Lung (tissue), 12 donors: ENCODE measurements around the gene SLC12A6. TPM values are rescaled to one million over a fixed set of nuclear protein-coding genes. Genes with fewer than 3 reads are reported as not detected.

Source experiments
- ATAC-seq: fragments of 200-7000 bp; cut with Tn5 transposase; one replicate; pipeline ENCODE4 v1.9.1; 2020; ENCODE audit warnings: moderate number of reproducible peaks; ENCODE audit not compliant: insufficient read depth, low FRiP score
- DNase-seq, 3 donors: peaks; one replicate each; pipeline ENCODE4 v3.0.0-alpha.2; 2013 to 2017
- H3K27ac ChIP-seq, 2 donors: one replicate each; pipeline ENCODE4 v1.5.1; 2013; ENCODE audit warnings: mild to moderate bottlenecking in 2 of 2, moderate library complexity in 2 of 2, control low read depth in 1 of 2, inconsistent platforms in 1 of 2, low read depth in 1 of 2, low read length in 1 of 2
- H3K27me3 ChIP-seq, 3 donors: one replicate each; pipeline ENCODE4 v1.5.1; 2013; ENCODE audit warnings: low read length in 2 of 3; ENCODE audit not compliant: control insufficient read depth in 3 of 3, insufficient read depth in 3 of 3
- H3K36me3 ChIP-seq, 4 donors: one replicate each; pipeline ENCODE4 v1.5.1; 2013; ENCODE audit warnings: low read length in 4 of 4, mild to moderate bottlenecking in 1 of 4, moderate library complexity in 1 of 4; ENCODE audit not compliant: control insufficient read depth in 4 of 4, insufficient read depth in 4 of 4
- H3K4me1 ChIP-seq, 5 donors: one replicate each; pipeline ENCODE4 v1.5.1; 2013; ENCODE audit warnings: low read length in 5 of 5, mild to moderate bottlenecking in 2 of 5, moderate library complexity in 1 of 5; ENCODE audit not compliant: control insufficient read depth in 5 of 5, insufficient read depth in 5 of 5
- H3K4me3 ChIP-seq: one replicate; pipeline ENCODE4 v1.5.1; 2013; ENCODE audit warnings: mild to moderate bottlenecking, control low read depth, moderate library complexity
- H3K9ac ChIP-seq, 2 donors: one replicate each; pipeline ENCODE4 v1.5.1; 2013; ENCODE audit warnings: low read length in 2 of 2, control low read depth in 1 of 2; ENCODE audit not compliant: insufficient read depth in 1 of 2
- H3K9me3 ChIP-seq, 4 donors: one replicate each; pipeline ENCODE4 v1.5.1; 2013; ENCODE audit warnings: low read length in 3 of 4, mild to moderate bottlenecking in 1 of 4, moderate library complexity in 1 of 4; ENCODE audit not compliant: control insufficient read depth in 4 of 4, insufficient read depth in 3 of 4
- CTCF ChIP-seq: IDR thresholded peaks from 2 replicates; pipeline ENCODE4 v1.5.1; 2012; ENCODE audit warnings: mild to moderate bottlenecking; ENCODE audit errors: control extremely low read depth, extremely low read depth
- WGBS, 2 donors: extraction: QIAGEN DNeasy Blood & Tissue Kit; methylation state at CpG; one replicate each; pipeline ENCODE4 v1.1.7; 2013; 5-methylcytosine and 5-hydroxymethylcytosine counted together
- polyA plus RNA-seq, 2 donors: library from polyadenylated mRNA; stranded (reverse); fragments of 200-250 nt; gene quantifications; one replicate each; pipeline ENCODE4 v1.2.1, GENCODE V29; 2013
- total RNA-seq, 2 donors: library from RNA; depleted of rRNA in 1 of 2; stranded (reverse); fragments of >200 nt in 1 of 2; gene quantifications; one replicate each; pipeline ENCODE4 v1.2.1, GENCODE V29; 2014 to 2021
- donor health status: control.
- donor health status: control.
- donor health status: Bipolar disorder and iron deficiency.
- donor health status: healthy.
- donor health status: DM: yes; HTN: yes; CAD: no.

Gene SLC12A6
- total and polyA plus RNA-seq, 4 donors: 7.6 to 58.4 (median 27.7) TPM

GRCh38 chr15:34279368-34279767 is 58.2 kb downstream of the SLC12A6 start:
- ATAC-seq: no peak

GRCh38 chr15:34275721-34276120 is 61.9 kb downstream of the SLC12A6 start:
- no peaks in the 10 kb centered on the region for H3K27me3 ChIP-seq
- H3K9me3 ChIP-seq: no peaks in the 10 kb centered on the region
- no peak overlapping the region for H3K27ac ChIP-seq
- H3K4me3 ChIP-seq: no peak overlapping the region
- no peak for TF ChIP-seq CTCF
- DNase-seq (no peak), ATAC-seq (no peak)
- no peak overlapping the region for H3K9ac ChIP-seq
- H3K36me3 ChIP-seq: no peaks in the 10 kb centered on the region
- whole genome bisulfite sequencing, 2 donors: 86 to 91% methylated on average over 1 of the region's 1 CpG
- H3K4me1 ChIP-seq: no peaks in the 10 kb centered on the region

More at GRCh38 chr15:34279368-34279767, 58.2 kb downstream of the SLC12A6 start:
- H3K9ac ChIP-seq: no peak overlapping the region
- no peak for DNase-seq
- no peaks in the 10 kb centered on the region for H3K4me1 ChIP-seq
- TF ChIP-seq CTCF: no peak
- no peaks in the 10 kb centered on the region for H3K27me3 ChIP-seq
- WGBS, 2 donors: 92 to 98% methylated on average over 2 of the region's 2 CpGs
- no peak overlapping the region for H3K4me3 ChIP-seq
- no peaks in the 10 kb centered on the region for H3K9me3 ChIP-seq
- no peaks in the 10 kb centered on the region for H3K36me3 ChIP-seq
- H3K27ac ChIP-seq: no peak overlapping the region

- Histone ChIP-seq H3K27ac (no peak overlapping the region), H3K9me3 (no peaks in the 10 kb centered on the region), H3K9ac (no peak overlapping the region), H3K36me3 (no peaks in the 10 kb centered on the region), H3K4me3 (no peak overlapping the region), H3K4me1 (no peaks in the 10 kb centered on the region), H3K27me3 (no peaks in the 10 kb centered on the region)
- ATAC-seq (no peak), DNase-seq (no peak)
- TF ChIP-seq CTCF: no peak
Measured at GRCh38 chr15:34275154-34275553, 62.4 kb downstream of the SLC12A6 start.

- H3K27ac ChIP-seq: no peak overlapping the region
- no peaks in the 10 kb centered on the region for H3K9me3 ChIP-seq
- ATAC-seq (no peak), DNase-seq (no peak)
- TF ChIP-seq CTCF: no peak
- H3K9ac ChIP-seq: no peak overlapping the region
- 67 to 78% methylated on average over 3 of the region's 3 CpGs for WGBS, 2 donors
- no peaks in the 10 kb centered on the region for H3K27me3 ChIP-seq
- H3K4me1 ChIP-seq: no peaks in the 10 kb centered on the region
- H3K36me3 ChIP-seq: no peaks in the 10 kb centered on the region
- no peak overlapping the region for H3K4me3 ChIP-seq
Measured at GRCh38 chr15:34271493-34271892, 66.1 kb downstream of the SLC12A6 start.
